ENCODE data around the gene YIPF1.

YIPF1 gene

DNA sequence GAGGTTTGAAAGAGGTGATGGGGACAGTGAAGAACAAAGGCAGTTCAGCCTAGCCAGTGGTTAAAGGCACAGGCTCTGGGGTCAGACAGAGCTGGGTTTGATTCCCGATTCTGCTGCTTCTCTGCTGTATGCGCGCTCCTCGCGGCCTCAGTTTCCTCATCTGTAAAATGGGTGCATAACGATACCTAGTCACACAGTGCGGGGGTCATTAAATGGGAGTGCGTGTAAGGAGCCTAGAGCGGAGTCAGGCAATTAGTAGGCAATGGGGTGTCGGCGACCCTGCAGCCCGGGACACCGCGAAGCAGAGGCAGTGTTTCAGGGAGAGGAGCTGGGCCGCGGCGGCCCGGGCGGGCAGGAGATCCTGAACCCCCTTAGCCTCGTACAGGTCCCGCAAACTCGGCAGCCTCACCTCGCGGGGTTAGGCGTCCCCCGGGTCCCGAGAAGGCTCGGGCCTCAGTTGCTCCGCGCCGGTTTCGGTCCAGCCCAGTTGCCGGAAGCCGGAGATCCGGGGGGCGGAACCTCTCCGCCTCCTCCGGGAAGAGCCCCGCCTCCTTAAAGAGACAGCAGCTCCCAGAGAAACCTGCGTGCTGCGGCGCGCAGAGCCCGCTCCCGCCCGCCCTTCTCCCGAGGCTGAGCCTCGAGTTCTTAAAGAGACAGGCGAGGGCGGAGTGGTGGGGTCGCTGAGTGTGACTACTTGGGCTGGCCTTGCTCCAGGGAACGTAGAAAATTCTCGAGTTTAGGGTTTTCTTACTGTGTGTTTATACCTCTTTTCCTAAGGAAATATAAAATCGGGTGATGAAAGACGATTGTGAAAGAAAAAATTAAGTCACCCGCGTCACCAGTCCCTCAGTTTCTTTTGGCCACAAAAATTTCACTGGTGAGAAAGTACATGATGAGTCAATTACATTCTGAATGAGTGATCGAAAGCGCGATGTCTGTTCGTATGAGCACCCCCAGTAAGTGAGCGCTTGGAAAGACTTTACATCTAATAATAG lies at the start of gene YIPF1:
Gene YIPF1 (minus strand): TSS at position 494 of the 995 bp plus-strand sequence. CDS start 860 bp downstream, outside the sequence.
- peak; percentile 84 for DNase-seq (ENCODE audit: low spot score)

DNA sequence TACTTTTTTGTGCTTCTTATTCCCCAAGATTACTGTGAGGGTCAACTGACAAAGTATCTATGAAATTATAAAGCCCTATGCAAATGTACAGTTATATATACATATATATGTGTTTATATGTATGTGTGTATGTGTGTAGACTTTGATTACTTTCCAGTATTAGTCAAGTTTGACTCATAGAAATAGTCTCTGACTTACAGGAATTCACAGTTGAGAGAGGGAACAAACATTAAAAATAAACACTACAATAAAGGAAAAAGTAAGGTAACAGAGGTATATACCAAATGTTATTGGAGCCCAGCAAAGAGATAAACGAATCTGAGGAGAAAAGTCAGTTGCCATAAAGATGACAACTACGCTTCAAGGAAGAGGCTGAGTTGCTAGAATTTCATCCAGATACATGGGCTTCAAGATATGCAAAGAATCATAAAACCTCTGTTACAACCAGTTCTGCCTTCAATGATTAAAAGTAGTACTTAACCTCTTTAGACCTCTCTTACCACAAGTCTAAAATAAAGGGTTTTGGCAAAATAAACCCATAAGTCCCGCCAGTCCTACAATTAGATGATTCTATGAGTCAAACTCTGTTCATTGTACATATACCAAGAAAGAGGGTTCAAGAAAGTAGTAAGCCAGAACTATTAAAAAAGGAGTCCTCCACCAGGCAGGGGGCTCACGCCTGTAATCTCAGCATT lies 48.7 kb upstream of the YIPF1 start:
- no peak for DNase-seq (ENCODE audit: low spot score)

DNA sequence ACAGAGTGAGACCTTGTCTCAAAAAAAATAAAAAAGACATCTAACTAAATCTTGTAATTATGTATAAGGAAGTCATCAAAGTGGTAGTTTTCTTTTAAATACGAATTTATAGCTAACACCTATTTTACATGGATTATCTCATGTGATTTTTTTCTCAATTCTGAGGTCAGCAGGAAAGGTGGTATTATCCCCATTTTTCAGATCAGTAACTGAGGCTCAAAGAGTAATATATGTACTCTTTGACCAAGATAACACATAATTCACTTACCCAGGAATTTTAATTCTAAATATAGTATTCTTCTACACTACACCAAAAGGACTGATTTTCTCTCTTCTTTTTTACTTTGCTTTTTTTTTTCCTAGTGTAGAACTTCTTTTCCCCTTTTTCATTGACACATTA lies 46.8 kb upstream of the YIPF1 start:
- DNase-seq (ENCODE audit: low spot score), result no peak

DNA sequence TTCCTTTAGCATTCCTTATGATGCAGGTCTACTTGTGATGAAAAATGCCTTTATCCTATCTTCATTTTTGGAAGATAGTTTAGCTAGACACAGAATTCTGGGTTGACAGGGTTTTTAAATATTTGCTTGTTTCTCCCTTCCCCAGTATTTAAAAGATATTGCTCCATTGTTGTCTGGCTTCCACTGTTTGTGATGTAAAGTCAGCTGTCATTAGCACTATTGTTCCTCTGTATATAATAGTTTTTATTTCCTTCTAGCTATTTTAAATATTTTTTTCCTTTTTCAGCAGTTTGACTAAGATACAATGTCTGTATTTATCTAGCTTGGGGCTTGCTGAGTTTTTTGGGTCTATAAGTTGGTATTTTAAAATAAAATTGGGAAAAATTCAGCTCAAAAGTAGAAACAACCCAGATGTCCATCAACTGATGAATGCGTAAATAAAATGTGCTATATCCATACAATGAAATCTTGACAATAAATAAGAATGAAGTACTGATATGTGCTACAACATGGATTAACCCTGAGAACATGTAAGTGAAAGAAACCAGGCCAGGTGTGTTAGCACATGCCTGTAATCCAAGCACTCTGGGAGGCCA lies 44.7 kb upstream of the YIPF1 start:
- no peak for DNase-seq (ENCODE audit: low spot score)

DNA sequence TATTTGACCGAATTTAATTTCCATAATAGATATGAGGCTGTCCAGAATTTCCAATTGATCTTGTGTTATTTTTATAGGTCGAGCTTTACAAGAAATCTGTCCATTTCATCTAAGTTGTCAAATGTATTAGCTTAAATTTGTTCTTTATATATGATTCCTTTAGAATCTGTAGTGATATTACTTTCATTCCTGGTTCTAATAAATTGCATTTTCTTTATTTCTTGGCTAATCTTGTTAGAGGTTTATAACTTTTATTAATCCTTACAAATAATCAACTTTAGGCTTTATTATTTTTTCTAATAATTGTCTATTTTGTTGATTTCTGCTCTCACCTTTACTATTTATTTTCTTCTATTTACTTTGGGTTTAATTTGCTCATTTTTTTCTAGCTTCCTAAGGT lies 41.9 kb upstream of the YIPF1 start:
- no peak for DNase-seq (ENCODE audit: low spot score)

DNA sequence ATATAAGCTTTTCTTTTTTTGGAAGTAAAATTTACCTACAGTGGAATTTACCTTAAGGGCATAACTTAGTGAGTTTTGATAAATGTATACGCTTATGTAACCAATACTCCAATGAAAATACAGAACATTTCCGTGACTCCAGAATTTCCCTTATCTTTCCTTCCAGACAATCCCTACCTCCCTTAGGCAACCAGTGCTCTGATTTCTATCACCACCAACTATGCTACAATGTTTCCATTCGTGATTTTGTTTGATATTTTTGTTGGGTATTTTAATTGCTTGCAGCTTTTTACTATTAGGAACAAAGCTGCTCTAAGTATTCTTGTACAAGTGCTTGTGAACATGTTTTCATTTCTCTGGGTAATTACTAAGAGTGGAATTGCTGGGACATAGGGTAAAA lies 41.3 kb upstream of the YIPF1 start:
- no peak for DNase-seq (ENCODE audit: low spot score)

DNA sequence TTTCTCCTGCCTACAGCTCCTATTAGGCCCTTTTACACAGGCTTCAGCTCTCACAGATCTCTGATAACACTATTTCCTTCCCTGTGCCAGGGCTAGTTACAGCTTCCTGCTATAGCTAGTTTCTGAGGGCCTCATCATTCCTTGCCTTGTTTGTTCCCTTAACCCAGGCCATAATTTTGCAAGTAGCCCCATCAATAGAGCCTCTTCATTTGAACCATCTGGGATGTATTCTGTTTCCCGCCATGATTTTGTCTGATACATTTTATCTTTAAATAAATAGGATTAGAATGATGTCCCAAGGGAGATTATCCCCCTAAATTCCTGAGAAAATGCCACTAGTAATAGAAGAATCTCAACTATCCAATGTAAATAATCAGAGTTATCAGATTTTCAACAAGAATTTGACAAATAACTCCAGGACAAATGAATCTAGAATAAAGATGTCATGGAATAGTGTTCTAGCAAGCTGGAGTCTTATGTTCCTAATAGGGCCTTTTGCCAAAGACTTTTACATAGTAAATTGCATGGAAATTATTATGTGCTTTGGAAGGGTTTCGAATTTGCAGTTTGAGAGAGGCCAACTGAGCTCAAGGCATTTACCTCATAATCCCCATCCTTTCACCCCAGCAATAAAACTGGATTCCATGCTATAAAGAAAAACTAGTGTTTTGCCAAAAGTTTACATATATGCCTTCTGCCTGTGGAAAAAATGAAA lies 39.8 kb upstream of the YIPF1 start:
- no peak for DNase-seq (ENCODE audit: low spot score)

DNA sequence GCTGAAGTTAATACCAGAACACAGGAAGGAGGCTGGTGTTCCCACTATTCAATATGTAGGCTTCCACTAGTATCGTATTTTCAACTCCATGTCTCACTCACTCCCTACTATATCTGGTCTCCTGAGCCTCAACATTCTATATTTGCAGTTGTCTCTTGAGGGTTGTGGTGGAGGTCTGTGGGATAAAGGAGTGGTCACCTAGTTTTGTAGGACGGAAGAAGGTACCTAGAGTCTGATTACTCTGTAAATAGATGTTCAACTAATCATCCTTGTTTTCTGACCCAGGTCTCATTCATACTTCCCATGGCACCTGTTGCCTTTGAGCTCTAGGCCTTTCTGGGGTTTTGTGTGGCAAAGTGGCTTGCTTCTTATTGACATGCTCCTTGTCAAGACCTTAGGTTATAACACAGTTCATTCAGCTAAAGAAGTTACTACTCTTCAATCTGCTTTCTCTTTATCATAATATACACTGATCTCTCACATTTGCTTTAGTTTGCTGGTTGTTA lies 37.8 kb upstream of the YIPF1 start:
- no peak for DNase-seq (ENCODE audit: low spot score)

DNA sequence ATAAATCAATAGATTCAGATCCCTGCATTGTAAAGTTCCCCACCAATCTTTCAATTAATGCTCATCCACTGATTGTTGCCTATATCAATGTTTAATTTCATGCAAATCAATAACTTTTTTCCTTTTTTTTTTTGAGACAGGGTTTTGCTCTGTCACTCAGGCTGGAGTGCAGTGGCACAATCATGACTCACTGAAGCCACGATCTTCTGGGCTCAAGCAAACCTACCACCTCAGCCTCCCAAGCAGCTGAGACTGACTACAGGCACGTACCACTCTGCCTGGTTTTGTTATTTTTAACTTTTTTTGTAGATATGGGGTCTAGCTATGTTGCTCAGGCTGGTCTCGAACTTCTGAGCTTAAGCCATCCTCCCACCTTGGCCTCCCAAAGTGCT lies 30.1 kb upstream of the YIPF1 start:
- DNase-seq (ENCODE audit: low spot score), result peak; percentile 21

DNA sequence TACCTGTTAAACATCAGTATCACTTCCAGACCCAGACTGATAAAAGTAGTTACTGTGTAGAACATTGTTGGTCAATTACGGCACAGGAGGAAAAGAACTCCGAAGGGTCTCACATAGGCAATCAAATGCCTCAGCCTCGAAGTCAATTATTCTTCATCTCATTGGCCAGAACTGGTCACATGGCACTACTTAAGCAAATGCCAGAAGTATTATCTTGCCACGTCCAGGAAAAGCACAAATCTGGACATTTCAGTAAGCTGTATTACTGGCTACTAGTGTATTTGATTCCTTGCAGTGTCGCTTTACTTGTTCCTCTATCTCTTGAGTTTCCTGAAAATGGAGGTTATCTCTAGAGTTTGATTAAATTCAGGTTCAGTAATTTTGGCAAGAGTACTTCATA lies 28.7 kb upstream of the YIPF1 start:
- DNase-seq (ENCODE audit: low spot score), result no peak

DNA sequence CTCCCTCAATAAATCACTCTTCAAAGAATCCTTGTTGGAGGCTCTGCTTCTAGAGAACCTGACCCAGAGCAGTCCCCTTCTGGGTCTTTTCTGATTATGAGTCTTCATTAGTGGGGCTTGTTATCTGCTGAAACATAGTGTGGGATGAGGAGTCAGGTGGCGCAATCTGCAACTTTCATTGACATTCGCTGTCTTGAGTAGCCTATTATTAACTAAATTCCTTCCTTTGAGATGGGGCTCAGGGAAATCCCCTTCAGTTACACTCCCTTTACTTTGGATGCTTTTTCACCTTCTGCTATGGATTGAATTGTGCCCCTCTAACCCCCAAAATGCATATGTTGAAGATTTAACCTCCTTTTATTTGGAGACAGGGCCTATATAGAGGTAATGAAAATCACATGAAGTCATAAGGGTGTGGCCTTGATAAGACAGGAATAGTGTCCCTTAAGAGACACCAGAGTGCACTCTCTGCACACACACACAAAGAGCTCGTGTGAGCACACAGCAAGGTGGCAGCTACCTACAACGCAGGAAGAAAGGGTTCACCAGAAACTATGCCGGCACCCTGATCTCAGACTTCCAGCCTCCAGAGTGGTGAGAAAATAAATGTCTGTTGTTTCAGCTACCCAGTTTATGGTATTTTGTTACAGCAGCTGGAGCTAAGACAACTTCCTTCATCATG lies 23.9 kb upstream of the YIPF1 start:
- no peak for DNase-seq (ENCODE audit: low spot score)

DNA sequence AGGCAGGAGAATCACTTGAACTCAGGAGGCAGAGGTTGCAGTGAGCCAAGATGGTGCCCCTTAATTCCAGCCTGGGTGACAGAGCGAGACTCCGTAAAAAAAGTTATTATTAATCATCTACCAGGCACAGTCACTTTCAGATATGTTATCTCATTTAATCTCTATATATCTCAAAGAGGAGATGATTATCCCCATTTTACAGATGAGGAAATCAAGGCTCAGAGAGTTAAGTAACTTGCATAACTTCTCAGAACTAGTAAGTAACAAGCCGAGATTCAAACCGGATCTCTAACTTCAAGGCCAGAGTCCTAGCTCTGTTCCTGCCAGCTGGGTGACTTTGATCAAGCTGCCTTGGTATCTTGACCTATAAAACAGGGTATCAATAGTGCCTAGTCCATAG lies 21.8 kb upstream of the YIPF1 start:
- DNase-seq (ENCODE audit: low spot score), result no peak

DNA sequence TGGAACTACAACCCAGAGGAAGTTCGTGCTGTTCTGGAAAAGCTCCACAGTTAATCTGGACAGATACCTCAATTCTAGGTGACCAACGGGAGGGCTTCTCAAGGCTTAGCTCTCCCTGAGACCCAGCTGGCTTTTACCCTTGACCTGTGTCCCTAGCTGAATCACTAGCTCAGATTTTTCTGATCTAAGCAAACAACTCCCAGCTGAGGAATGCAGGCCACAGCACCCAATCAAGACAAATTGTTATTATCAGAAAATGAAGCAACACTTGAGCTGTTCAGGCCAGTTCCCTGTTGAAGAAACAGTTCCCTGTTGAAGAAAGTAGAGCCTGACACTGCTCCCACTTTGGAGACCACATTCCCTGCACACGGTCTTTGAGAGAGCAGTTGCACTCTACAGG lies 20.3 kb upstream of the YIPF1 start:
- DNase-seq (ENCODE audit: low spot score), result no peak

DNA sequence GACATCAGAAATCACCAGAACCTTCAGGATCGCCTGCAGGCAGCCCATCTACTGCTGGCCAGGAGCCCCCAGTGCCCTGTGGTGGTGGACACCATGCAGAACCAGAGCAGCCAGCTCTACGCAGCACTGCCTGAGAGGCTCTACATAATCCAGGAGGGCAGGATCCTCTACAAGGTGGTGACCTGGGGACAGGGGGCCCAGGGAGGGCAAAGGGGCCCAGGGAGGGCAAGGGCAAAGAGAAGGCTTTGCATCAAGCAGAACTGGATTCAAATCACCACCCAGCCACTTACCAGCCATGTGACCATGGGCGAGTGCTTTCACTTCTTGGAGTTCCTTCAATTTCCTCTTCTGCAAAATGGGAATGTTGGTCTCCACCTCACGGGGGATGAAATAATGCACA lies 16.5 kb upstream of the YIPF1 start:
- no peak for DNase-seq (ENCODE audit: low spot score)

DNA sequence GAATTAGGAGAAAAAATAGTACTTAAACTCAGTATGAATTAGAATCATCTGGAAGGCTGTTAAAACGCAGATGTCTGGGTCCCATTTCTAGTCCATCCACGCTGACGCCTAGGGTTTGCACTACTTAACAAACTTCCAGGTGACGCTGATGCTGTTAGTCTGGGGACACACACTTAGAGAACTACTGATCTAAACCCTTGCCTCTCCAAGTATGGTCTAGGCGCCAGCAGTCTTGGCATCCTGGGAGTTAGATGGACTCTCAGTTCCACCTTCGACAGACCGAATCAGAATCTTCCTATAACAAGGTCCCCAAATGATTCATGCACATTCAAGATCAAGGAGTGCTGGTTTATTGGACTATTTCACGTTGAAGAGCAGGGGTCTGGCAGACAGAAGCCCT lies 15.9 kb upstream of the YIPF1 start:
- no peak for DNase-seq (ENCODE audit: low spot score)

DNA sequence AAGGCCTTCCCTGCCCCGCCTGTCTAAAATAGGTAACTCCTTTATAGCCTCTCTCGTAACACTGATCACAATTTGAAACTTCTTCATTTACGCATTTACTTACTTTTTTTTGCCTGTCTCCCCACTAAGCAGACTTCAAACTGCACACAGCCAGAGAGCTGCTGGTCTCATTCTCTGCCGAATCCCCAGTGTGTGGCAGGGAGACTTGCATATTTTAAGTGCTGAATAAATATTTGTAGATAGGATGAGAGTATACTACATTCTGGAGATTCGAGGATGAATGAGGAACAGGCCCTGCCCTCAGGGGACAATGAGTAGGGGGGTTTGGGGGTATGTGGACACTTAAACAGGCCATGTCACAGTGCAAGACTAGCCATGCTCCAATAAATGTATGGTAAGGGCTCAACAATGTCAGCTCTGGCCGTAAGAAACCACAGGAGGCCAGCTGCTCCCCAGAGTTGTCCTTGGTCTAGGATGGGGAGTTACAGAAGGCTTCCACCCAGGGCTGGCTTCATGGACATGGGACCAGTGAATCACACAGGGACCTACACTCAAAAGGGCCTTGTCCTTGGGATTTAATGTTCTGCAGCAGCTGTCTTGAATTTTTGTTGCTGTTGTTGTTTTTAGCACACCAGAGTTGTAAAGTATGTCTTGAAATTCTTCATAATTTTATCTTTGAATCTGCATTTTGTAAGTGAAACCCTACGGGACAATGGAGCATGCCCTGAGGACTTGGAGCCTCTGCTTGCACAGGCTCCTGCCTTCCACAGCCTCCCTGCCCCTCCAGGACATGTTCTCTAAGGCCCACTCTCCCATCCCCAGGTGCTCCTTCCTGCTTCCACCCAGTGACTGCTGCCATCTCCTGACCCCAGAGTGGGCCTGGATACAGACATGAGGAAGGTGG lies 12.9 kb upstream of the YIPF1 start:
- DNase-seq (ENCODE audit: low spot score), result no peak

DNA sequence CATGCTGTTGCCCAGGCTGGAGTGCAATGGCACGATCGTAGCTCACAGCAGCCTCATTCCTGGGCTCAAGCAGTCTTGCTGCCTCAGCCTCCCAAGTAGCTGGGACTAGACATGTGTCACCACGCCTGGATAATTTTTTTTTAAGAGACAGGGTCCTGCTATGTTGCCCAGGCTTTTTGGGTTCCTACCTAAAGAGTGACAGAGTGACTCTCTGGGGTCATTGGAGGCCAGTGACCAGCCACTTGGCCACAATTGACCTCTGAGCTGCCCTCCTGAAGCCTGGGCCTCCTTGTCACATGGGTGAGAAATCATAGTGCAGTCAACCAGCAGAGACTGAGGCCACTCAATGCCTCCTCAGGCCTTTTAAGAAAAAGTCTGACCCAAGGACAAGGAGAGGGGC lies 10.1 kb upstream of the YIPF1 start:
- no peak for DNase-seq (ENCODE audit: low spot score)

DNA sequence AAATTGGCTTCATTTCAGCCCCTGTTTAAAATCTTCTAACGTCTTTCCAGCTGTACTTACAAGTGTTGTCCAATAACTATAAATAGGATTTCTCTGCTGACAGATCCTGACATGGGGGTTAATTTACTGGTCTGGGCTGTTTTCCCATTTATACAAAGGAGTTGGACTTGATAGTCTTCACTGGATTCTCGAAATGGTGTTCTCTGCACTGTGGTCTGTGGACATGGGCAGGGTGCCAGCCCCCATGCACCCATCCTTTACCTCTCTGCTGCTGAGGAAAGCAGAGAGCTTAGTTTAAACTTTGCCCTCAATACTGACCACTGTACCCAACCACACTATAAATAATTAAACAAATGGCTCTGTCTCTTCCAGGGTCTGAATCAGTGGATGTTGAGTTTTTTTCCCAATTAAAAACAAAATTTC lies 9.6 kb upstream of the YIPF1 start:
- no peak for DNase-seq (ENCODE audit: low spot score)

DNA sequence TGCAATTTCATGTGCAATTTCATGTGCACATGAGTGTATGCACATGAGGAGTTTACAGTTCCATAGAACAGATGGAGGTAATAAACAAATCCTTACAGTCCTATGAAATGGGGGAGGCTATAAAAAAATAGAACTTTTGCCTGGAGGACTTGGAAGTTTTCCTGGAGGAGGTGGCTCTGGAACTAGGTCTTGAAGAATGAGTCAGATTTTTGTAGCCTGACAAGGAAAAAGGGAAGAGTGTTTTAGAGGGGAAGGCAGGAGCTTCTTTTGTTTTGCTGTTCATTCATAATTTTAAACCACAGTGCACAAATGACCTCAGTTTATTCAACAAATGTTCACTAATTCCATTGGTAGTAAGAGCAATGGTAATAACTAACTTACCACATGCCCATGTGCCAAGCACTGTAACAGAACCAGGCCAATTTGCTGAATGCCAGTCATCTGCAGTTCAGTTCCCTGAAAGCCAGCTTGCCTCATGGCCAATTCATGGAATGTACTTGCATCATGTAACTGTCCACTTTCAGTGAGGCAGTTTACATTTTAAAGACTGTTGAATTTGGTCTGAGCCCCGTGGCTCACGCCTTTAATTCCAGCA lies 7.1 kb upstream of the YIPF1 start:
- no peak for DNase-seq (ENCODE audit: low spot score)

DNA sequence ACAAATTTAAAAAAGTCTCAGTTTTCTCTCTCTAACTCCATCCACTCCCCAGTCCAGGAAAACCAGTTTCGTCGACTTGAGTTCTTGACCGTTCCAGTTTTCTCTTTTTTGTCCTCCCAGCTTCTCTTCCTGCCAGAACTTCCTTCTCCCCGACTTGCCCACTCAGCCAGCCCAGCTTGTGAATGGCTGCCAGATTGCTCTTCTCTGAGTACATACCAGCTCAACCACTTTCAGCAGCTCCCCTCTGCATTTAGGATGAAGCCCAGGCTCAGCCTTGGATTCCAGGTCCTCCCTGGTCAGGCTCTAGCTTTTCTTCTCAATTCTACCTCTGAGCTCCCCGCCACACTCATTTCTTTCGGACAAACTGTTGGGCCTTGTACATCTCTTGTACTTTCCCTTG lies 5.8 kb upstream of the YIPF1 start:
- no peak for DNase-seq (ENCODE audit: low spot score)

Measured in SW480 (cell line).